CD4-positive, alpha-beta memory T cell (primary cell): ENCODE data around the gene DDR2. TPM values are rescaled to one million over a fixed set of nuclear protein-coding genes. Genes with fewer than 3 reads are reported as not detected.

ENCODE experiments used
- CTCF ChIA-PET: fragments of 350-600 bp; sonication (Branson Sonifier 250); formaldehyde crosslinking; loops from one replicate; lab custom pipeline; 2021; ENCODE audit warnings: inconsistent platforms; ENCODE audit not compliant: partially characterized antibody; lab: Charles Lee
- POLR2A ChIA-PET: fragments of 350-600 bp; sonication (Branson Sonifier 250); formaldehyde crosslinking; loops from one replicate; lab custom pipeline; 2021; ENCODE audit not compliant: partially characterized antibody; lab: Charles Lee
- DNase-seq, 5 donors: peaks; one replicate each; pipeline versions ENCODE4 v3.0.0 to v3.0.0-alpha.2; 2020 to 2022; ENCODE audit warnings: mixed read lengths in 1 of 5
- H3K27ac ChIP-seq: one replicate; pipeline ENCODE4 v1.7.0; 2013; ENCODE audit warnings: low read depth, low read length
- H3K27me3 ChIP-seq: 2 replicates; pipeline ENCODE4 v1.7.0; 2013; ENCODE audit warnings: mild to moderate bottlenecking, low read length, moderate library complexity; ENCODE audit not compliant: insufficient read depth
- H3K36me3 ChIP-seq: 2 replicates; pipeline ENCODE4 v1.7.0; 2013; ENCODE audit warnings: mild to moderate bottlenecking, low read length, moderate library complexity; ENCODE audit not compliant: insufficient read depth
- H3K4me1 ChIP-seq: 2 replicates; pipeline ENCODE4 v1.7.0; 2013; ENCODE audit warnings: mild to moderate bottlenecking, low read length, moderate library complexity; ENCODE audit not compliant: insufficient read depth
- H3K4me3 ChIP-seq, 2 donors: one replicate each; pipeline ENCODE4 v1.7.0; 2013; ENCODE audit warnings: low read length in 2 of 2, mild to moderate bottlenecking in 1 of 2
- H3K9me3 ChIP-seq, 2 donors: one replicate each; pipeline ENCODE4 v1.7.0; 2013; ENCODE audit warnings: low read length in 2 of 2, control low read depth in 1 of 2; ENCODE audit not compliant: control insufficient read depth in 1 of 2
- H3K27ac Mint-ChIP-seq, 7 donors: one replicate each; pipeline ENCODE4 v1.8.0; 2020 to 2021; ENCODE audit warnings: mixed read lengths in 7 of 7, mild to moderate bottlenecking in 6 of 7, inconsistent platforms in 3 of 7, moderate library complexity in 3 of 7
- H3K27me3 Mint-ChIP-seq, 2 donors: one replicate each; pipeline ENCODE4 v1.8.0; 2020 to 2021; ENCODE audit warnings: mixed read lengths in 2 of 2
- H3K36me3 Mint-ChIP-seq, 2 donors: one replicate each; pipeline ENCODE4 v1.8.0; 2020 to 2021; ENCODE audit warnings: mixed read lengths in 2 of 2, inconsistent platforms in 1 of 2, mild to moderate bottlenecking in 1 of 2
- H3K4me1 Mint-ChIP-seq, 4 donors: one replicate each; pipeline ENCODE4 v1.8.0; 2020 to 2021; ENCODE audit warnings: mixed read lengths in 4 of 4, mild to moderate bottlenecking in 1 of 4
- H3K4me3 Mint-ChIP-seq, 8 donors: one replicate each; pipeline ENCODE4 v1.8.0; 2020 to 2021; ENCODE audit warnings: mixed read lengths in 8 of 8, mild to moderate bottlenecking in 7 of 8, moderate library complexity in 6 of 8, inconsistent platforms in 3 of 8
- H3K9me3 Mint-ChIP-seq, 8 donors: one replicate each; pipeline ENCODE4 v1.8.0; 2020 to 2021; ENCODE audit warnings: mixed read lengths in 8 of 8, mild to moderate bottlenecking in 5 of 8, inconsistent platforms in 3 of 8, moderate library complexity in 1 of 8
- intact Hi-C: fragments of 100-400 bp; cut with micrococcal nuclease; formaldehyde crosslinking; loops from one replicate; pipeline ENCODE4 v1.15.1; 2023
- polyA plus RNA-seq, 2 donors: library from polyadenylated mRNA; unstranded; fragments of 300-500 nt; fragmentation: Illumina TruSeq; gene quantifications; one replicate each; pipeline ENCODE4 v1.2.3, GENCODE V29; 2021
- total RNA-seq, 2 experiments: library from RNA; stranded (reverse); gene quantifications; one replicate each; pipeline ENCODE4 v1.2.3, GENCODE V29; 2021

DDR2 gene
- total and polyA plus RNA-seq, 4 experiments from 2014 or later, result 0.18 to 0.53 (median 0.47) TPM; not detected in 1

DNA sequence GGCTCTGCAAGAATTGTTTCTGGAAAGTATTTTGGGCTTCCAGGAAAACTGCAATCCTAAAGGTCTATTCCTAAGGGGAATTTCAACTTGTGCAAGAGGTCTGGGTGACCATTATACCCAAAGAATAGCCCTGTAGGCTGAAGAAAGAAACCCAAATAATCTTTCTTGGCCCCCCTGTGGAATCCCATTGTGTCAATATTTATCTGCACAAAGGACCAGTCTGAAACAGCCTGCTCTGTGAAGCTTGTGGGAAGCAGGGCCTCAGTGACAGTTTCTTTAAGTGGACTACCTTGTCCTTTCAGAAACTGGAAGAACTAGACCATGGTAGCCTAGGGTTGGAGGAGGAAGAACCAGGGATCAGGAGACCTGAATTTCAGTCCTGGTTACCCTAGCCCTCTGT is 99.8 kb downstream of the DDR2 start:
- Histone ChIP-seq H3K27ac (no peak overlapping the region), H3K9me3 (no peaks in the 10 kb centered on the region), H3K4me1 (no peaks in the 10 kb centered on the region), H3K4me3 (no peak overlapping the region), H3K36me3 (no peaks in the 10 kb centered on the region), H3K27me3 (no peaks in the 10 kb centered on the region)
- DNase-seq, result no peak
- Mint-ChIP-seq H3K4me3 (no peak overlapping the region), H3K36me3 (no peaks in the 10 kb centered on the region), H3K27ac (no peak overlapping the region), H3K9me3 (peaks cover 0 to 1% (median 0%) of the 10 kb centered on the region in 8 donors), H3K27me3 (peaks cover 0 to 3% of the 10 kb centered on the region in 2 donors), H3K4me1 (no peaks in the 10 kb centered on the region)
- POLR2A ChIA-PET, result no interaction called here
- intact Hi-C loops, result no loop called here
- CTCF ChIA-PET, result interaction anchor here (0.6 kb wide), 1 partner anchor 31 kb away, joined by 3 read pairs; no protein-coding TSS in a partner anchor

DNA sequence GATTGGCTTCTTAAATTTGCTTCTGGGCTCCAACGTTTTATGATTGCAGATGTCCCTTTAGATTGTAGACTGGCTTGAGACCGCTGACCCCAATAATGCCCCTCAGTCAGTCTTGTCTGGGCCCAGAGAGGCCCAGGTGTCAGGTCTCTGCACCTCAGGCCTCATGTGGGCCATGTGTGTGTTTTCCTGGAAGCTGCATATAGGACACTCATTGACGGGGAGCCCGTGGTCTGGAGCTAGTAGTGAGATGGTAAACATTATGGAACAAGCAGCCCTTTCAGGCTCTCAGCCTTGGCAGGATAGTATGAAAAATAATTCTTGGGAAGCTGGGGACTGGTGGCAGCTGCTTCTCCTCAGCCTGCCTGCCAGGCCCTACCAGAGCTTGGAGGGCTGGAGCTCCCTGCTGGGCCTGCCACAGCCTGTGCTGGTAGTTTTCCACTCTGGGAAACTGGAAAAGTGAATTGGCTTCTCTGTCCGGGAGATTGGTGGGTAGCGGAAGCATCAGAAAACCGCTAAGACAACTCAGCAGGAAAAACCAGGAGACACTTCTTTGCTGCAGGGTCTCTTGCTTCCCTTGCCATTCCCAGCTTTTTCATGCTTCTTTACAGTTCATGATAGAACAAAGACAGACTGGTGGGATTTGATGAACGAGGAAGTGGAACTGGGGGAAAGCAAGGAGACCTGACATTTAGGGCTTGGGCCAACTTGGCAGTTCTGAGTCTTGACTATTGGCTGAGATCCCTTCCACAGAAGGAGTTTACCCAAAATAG is 100.5 kb downstream of the DDR2 start:
- ChIA-PET CTCF (interaction anchor here (0.6 kb wide), 1 partner anchor 31 kb away, joined by 3 read pairs; no protein-coding TSS in a partner anchor), POLR2A (no interaction called here)
- Mint-ChIP-seq H3K4me1 (no peaks in the 10 kb centered on the region), H3K27me3 (peaks cover 0 to 3% of the 10 kb centered on the region in 2 donors), H3K36me3 (no peaks in the 10 kb centered on the region), H3K9me3 (peaks cover 0 to 1% (median 0%) of the 10 kb centered on the region in 8 donors), H3K27ac (no peak overlapping the region), H3K4me3 (no peak overlapping the region)
- no peaks in the 10 kb centered on the region for H3K4me1 ChIP-seq
- H3K27me3 ChIP-seq, result no peaks in the 10 kb centered on the region
- intact Hi-C loops, result no loop called here
- no peak overlapping the region for H3K4me3 ChIP-seq
- no peaks in the 10 kb centered on the region for H3K36me3 ChIP-seq
- H3K27ac ChIP-seq, result no peak overlapping the region
- H3K9me3 ChIP-seq, result no peaks in the 10 kb centered on the region
- DNase-seq, result no peak

DNA sequence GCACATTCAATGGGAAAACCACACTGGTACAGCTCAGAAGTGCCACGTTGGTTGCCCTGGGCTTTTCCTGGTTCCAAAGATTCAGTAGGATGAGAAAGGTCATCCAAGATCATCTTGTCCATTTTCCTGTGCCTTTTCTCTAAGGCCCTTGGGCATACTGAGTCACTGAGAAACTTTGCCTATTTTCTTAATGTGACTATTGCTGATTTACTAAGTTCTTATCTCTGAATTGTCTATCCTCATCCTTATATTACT is 101.0 kb downstream of the DDR2 start:
- H3K27ac Mint-ChIP-seq, result no peak overlapping the region
- ChIA-PET CTCF (no interaction called here), POLR2A (no interaction called here)
- no peaks in the 10 kb centered on the region for H3K4me1 Mint-ChIP-seq
- H3K36me3 Mint-ChIP-seq, result no peaks in the 10 kb centered on the region
- peaks cover 0 to 1% (median 0%) of the 10 kb centered on the region in 8 donors for H3K9me3 Mint-ChIP-seq
- no peak overlapping the region for H3K4me3 Mint-ChIP-seq
- Histone ChIP-seq H3K27me3 (no peaks in the 10 kb centered on the region), H3K4me3 (no peak overlapping the region), H3K27ac (no peak overlapping the region), H3K36me3 (no peaks in the 10 kb centered on the region), H3K9me3 (no peaks in the 10 kb centered on the region), H3K4me1 (no peaks in the 10 kb centered on the region)
- intact Hi-C loops, result no loop called here
- no peak for DNase-seq
- peaks cover 0 to 3% of the 10 kb centered on the region in 2 donors for H3K27me3 Mint-ChIP-seq

DNA sequence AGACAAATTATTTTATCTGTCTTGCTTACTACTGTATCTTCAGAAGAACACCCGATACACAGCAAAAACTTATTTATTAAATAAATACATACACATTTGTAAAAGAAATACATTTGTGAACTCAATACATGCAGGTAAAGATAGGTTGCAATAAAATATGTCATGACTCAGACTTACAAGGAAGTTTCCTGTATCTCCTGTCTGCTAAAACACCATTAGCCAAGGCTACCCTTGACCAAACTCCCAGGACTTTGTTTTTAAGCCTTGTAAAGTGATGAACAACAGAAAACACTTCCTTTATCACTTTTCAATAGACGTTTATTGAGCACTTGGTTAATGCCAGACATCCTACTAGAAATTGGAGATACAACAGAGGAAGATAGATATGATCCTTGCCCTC is 101.8 kb downstream of the DDR2 start:
- H3K27ac ChIP-seq, result no peak overlapping the region
- Mint-ChIP-seq H3K36me3 (no peaks in the 10 kb centered on the region), H3K4me1 (no peaks in the 10 kb centered on the region), H3K27me3 (peaks cover 0 to 3% of the 10 kb centered on the region in 2 donors), H3K9me3 (peaks cover 0 to 1% (median 0%) of the 10 kb centered on the region in 8 donors), H3K4me3 (no peak overlapping the region), H3K27ac (no peak overlapping the region)
- intact Hi-C loops, result no loop called here
- no peak overlapping the region for H3K4me3 ChIP-seq
- H3K27me3 ChIP-seq, result no peaks in the 10 kb centered on the region
- ChIA-PET POLR2A (no interaction called here), CTCF (no interaction called here)
- no peaks in the 10 kb centered on the region for H3K9me3 ChIP-seq
- H3K36me3 ChIP-seq, result no peaks in the 10 kb centered on the region
- no peaks in the 10 kb centered on the region for H3K4me1 ChIP-seq
- DNase-seq, result no peak

DNA sequence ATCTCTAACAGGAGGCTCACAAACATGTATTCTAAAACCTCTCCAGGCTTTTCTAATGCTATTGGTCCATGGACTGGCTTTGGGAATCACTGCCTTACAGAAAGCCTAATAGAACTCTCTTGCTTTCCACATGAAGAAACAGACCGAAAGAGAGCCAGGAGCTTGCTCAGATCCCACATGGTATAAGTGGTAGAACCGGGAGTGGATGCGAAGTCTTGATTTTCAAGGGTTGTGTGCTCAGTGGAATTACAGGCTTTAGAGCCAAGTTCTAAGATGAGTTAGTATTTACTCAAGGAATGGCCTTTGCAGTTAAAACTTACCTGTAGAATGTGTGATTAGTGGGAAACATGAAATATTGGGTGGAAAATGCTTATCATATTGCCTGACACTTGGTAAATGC is 103.9 kb downstream of the DDR2 start:
- Histone ChIP-seq H3K4me1 (no peaks in the 10 kb centered on the region), H3K4me3 (no peak overlapping the region), H3K9me3 (no peaks in the 10 kb centered on the region), H3K36me3 (no peaks in the 10 kb centered on the region), H3K27ac (no peak overlapping the region), H3K27me3 (no peaks in the 10 kb centered on the region)
- Mint-ChIP-seq H3K36me3 (no peaks in the 10 kb centered on the region), H3K4me3 (no peak overlapping the region), H3K27ac (no peak overlapping the region), H3K27me3 (peaks cover 0 to 3% of the 10 kb centered on the region in 2 donors), H3K4me1 (no peaks in the 10 kb centered on the region), H3K9me3 (peaks cover 0 to 1% (median 0%) of the 10 kb centered on the region in 8 donors)
- DNase-seq, result no peak
- ChIA-PET CTCF (no interaction called here), POLR2A (no interaction called here)
- intact Hi-C loops, result no loop called here

DNA sequence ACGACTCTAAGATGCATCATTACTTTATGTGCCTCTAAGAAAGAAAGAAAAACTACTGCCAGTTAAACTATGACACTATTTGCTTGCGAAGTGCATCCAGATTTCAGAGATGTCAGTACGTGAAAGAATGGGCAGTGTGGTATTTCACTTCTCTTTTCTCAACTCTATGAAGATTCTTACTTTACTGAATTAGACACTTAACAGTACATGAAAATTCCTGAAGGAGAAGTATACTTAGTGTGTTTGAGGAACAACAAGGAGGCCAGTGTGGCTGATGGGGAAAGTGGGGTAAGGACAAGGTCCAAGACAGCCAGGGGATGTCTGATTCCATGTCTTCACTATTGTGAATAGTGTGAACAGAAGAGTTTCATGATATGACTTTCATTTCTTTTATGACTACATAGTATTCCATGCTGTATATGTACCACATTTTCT is 104.4 kb downstream of the DDR2 start:
- peaks cover 0 to 3% of the 10 kb centered on the region in 2 donors for H3K27me3 Mint-ChIP-seq
- H3K36me3 Mint-ChIP-seq, result no peaks in the 10 kb centered on the region
- Histone ChIP-seq H3K27ac (no peak overlapping the region), H3K4me3 (no peak overlapping the region), H3K9me3 (no peaks in the 10 kb centered on the region), H3K4me1 (no peaks in the 10 kb centered on the region), H3K27me3 (no peaks in the 10 kb centered on the region), H3K36me3 (no peaks in the 10 kb centered on the region)
- peaks cover 0 to 1% (median 0%) of the 10 kb centered on the region in 8 donors for H3K9me3 Mint-ChIP-seq
- intact Hi-C loops, result no loop called here
- CTCF ChIA-PET, result no interaction called here
- POLR2A ChIA-PET, result no interaction called here
- no peaks in the 10 kb centered on the region for H3K4me1 Mint-ChIP-seq
- no peak overlapping the region for H3K4me3 Mint-ChIP-seq
- H3K27ac Mint-ChIP-seq, result no peak overlapping the region
- no peak for DNase-seq

DNA sequence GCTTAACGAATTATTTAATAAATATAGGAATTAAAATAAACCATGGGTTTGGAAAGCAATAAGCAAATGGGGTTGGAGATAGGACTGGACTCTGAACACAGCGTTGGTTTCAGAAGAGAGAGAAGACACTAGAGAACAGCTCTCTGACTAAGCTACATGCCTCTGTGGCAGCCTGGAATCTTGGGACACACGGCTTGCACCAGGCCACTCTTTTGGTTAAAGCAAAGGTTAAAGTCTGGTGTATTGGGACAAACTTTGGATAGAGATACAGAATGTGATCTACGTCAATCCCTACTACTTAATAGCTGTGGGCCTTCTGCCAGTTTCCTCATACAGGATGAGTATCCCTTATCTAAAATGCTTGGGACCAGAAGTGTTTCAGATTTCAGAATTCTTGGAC is 108.5 kb downstream of the DDR2 start:
- Mint-ChIP-seq H3K36me3 (no peaks in the 10 kb centered on the region), H3K4me1 (no peaks in the 10 kb centered on the region), H3K4me3 (no peak overlapping the region), H3K27ac (no peak overlapping the region), H3K27me3 (no peaks in the 10 kb centered on the region), H3K9me3 (peaks cover 0 to 3% (median 0%) of the 10 kb centered on the region in 8 donors)
- DNase-seq, result no peak
- intact Hi-C loops, result no loop called here
- no peak overlapping the region for H3K4me3 ChIP-seq
- no peaks in the 10 kb centered on the region for H3K4me1 ChIP-seq
- H3K27me3 ChIP-seq, result no peaks in the 10 kb centered on the region
- ChIA-PET POLR2A (no interaction called here), CTCF (no interaction called here)
- no peak overlapping the region for H3K27ac ChIP-seq
- H3K9me3 ChIP-seq, result no peaks in the 10 kb centered on the region
- no peaks in the 10 kb centered on the region for H3K36me3 ChIP-seq
